Left lung (tissue), 10 donors: ENCODE measurements around the gene PDE10A. TPM values are rescaled to one million over a fixed set of nuclear protein-coding genes. Genes with fewer than 3 reads are reported as not detected.
A peak's percentile ranks its signal among the peaks of the same experiment; 100 is the strongest.

Experiments used
- ATAC-seq: fragments of 200-7000 bp; cut with Tn5 transposase; one replicate; pipeline ENCODE4 v1.9.1; 2020; ENCODE audit warnings: moderate library complexity
- DNase-seq, 4 donors: peaks; one replicate each; pipeline ENCODE4 v3.0.0-alpha.2; 2013 to 2020
- H3K27ac ChIP-seq, 2 donors: fragments of 200-600 bp; sonication (generic) in 1 of 2; one replicate each; pipeline versions ENCODE4 v1.5.0 to v1.8.0; 2020 to 2021
- H3K27me3 ChIP-seq, 2 donors: fragments of 200-600 bp; sonication (generic) in 1 of 2; one replicate each; pipeline versions ENCODE4 v1.5.0 to v1.8.0; 2020 to 2021
- H3K36me3 ChIP-seq, 2 donors: fragments of 200-600 bp; sonication (generic) in 1 of 2; one replicate each; pipeline versions ENCODE4 v1.5.0 to v1.8.0; 2020 to 2021
- H3K4me1 ChIP-seq, 2 donors: fragments of 200-600 bp; one replicate each; pipeline ENCODE4 v1.8.0; 2021
- H3K4me3 ChIP-seq, 2 donors: fragments of 200-600 bp; sonication (generic) in 1 of 2; one replicate each; pipeline versions ENCODE4 v1.5.0 to v1.8.0; 2020 to 2021; ENCODE audit warnings: mild to moderate bottlenecking in 1 of 2
- H3K9me3 ChIP-seq, 2 donors: fragments of 200-600 bp; sonication (generic) in 1 of 2; one replicate each; pipeline versions ENCODE4 v1.5.0 to v1.8.0; 2020 to 2021
- intact Hi-C, 2 donors: fragments of 100-400 bp; cut with DNase I; formaldehyde crosslinking; loops; one replicate each; pipeline versions ENCODE4 v1.11.2 to v1.14.2; 2022
- polyA plus RNA-seq, 6 donors: library from polyadenylated mRNA; unstranded; fragments of 120-200 nt; gene quantifications; one replicate each; pipeline ENCODE4 v1.2.1, GENCODE V29; 2013; ENCODE audit not compliant: insufficient read length in 6 of 6
- total RNA-seq, 2 donors: library from RNA; stranded (reverse); fragmentation: NEBNext Ultra II Directional; extraction: Animal tissue kit (Norgen Biotek cat#: 25700); gene quantifications; one replicate each; pipeline ENCODE4 v1.2.1, GENCODE V29; 2021
- TF ChIP-seq, protein P1 (sequence below), 2 donors: fragments of 200-600 bp; sonication (generic) in 1 of 2; IDR thresholded peaks; one replicate each; pipeline versions ENCODE4 v1.5.0 to v1.8.0; 2021; ENCODE audit warnings: antibody characterized with exemption in 2 of 2
- donor health status: DM: no; HTN: yes; CAD: no.
- donor health status: DM: no; HTN: no; CAD: no.

The PDE10A gene
- total and polyA plus RNA-seq, 8 donors = 1.3 to 10.0 (median 8.2) TPM

GRCh38 chr6:165545806-165546205 is 117.2 kb downstream of the PDE10A start:
- H3K27ac ChIP-seq = no peak overlapping the region
- ATAC-seq (no peak), DNase-seq (peak in 2 of 4 donors; percentile 61 to 77)
- H3K4me3 ChIP-seq = no peak overlapping the region
- H3K27me3 ChIP-seq = no peaks in the 10 kb centered on the region
- H3K9me3 ChIP-seq = no peaks in the 10 kb centered on the region
- TF ChIP-seq, protein P1, sequence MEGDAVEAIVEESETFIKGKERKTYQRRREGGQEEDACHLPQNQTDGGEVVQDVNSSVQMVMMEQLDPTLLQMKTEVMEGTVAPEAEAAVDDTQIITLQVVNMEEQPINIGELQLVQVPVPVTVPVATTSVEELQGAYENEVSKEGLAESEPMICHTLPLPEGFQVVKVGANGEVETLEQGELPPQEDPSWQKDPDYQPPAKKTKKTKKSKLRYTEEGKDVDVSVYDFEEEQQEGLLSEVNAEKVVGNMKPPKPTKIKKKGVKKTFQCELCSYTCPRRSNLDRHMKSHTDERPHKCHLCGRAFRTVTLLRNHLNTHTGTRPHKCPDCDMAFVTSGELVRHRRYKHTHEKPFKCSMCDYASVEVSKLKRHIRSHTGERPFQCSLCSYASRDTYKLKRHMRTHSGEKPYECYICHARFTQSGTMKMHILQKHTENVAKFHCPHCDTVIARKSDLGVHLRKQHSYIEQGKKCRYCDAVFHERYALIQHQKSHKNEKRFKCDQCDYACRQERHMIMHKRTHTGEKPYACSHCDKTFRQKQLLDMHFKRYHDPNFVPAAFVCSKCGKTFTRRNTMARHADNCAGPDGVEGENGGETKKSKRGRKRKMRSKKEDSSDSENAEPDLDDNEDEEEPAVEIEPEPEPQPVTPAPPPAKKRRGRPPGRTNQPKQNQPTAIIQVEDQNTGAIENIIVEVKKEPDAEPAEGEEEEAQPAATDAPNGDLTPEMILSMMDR (IDR thresholded peaks at IDR 0.05) = no peak
- intact Hi-C loops = no loop called here
- no peaks in the 10 kb centered on the region for H3K4me1 ChIP-seq
- no peaks in the 10 kb centered on the region for H3K36me3 ChIP-seq

- intact Hi-C loops = no loop called here
- Histone ChIP-seq H3K4me3 (no peak overlapping the region), H3K4me1 (no peaks in the 10 kb centered on the region), H3K36me3 (no peaks in the 10 kb centered on the region), H3K27ac (no peak overlapping the region), H3K9me3 (no peaks in the 10 kb centered on the region), H3K27me3 (no peaks in the 10 kb centered on the region)
- ATAC-seq (no peak), DNase-seq (no peak)
- TF ChIP-seq, protein P1 (IDR thresholded peaks at IDR 0.05) = no peak
Measured at GRCh38 chr6:165543781-165544180, 119.3 kb downstream of the PDE10A start.

- Histone ChIP-seq H3K27ac (no peak overlapping the region), H3K27me3 (no peaks in the 10 kb centered on the region), H3K36me3 (no peaks in the 10 kb centered on the region), H3K4me1 (no peaks in the 10 kb centered on the region), H3K9me3 (no peaks in the 10 kb centered on the region), H3K4me3 (no peak overlapping the region)
- intact Hi-C loops = no loop called here
- no peak for ATAC-seq
- DNase-seq = no peak
- TF ChIP-seq, protein P1 (IDR thresholded peaks at IDR 0.05) = no peak
Measured at GRCh38 chr6:165536911-165537310, 126.1 kb downstream of the PDE10A start.

- intact Hi-C loops = no loop called here
Measured at GRCh38 chr6:165519316-165519715, 143.7 kb downstream of the PDE10A start.

DNA sequence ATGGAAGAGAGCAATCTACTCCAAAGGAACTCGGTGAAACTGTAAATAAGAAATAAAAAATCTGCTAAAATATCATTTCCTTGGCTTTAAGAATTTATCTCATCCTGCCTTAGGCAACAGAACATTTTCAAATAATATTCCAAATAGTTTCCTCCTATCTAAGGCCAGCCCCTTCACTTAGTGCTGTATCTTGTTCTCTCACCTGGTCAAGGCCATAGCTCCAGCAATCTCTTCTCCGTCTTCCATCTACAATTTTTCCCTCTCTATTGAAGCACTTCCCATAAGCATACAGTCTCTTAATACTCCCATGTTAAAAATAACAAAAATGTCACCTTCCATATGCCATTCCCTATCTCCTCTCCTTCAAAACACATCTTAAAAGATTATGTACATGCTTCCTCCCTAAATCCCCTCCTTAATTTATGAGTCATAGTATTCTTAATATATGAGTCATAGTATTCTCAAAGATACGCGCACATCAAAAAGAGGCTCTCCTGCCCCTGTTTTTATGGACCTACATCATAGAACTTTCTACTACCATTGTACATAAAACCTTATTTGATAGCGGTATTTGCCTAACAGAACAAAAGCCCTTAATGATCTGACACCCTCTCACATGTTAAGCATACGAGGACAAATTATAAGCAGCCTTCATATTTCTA is 146.9 kb downstream of the PDE10A start:
- H3K4me1 ChIP-seq = no peaks in the 10 kb centered on the region
- H3K9me3 ChIP-seq = no peaks in the 10 kb centered on the region
- no peak for DNase-seq
- H3K27ac ChIP-seq = no peak overlapping the region
- H3K36me3 ChIP-seq = no peaks in the 10 kb centered on the region
- H3K4me3 ChIP-seq = no peak overlapping the region
- TF ChIP-seq, protein P1 (IDR thresholded peaks at IDR 0.05) = no peak
- H3K27me3 ChIP-seq = no peaks in the 10 kb centered on the region
- intact Hi-C loops = no loop called here
- no peak for ATAC-seq

More at GRCh38 chr6:165519316-165519715, 143.7 kb downstream of the PDE10A start:
- no peaks in the 10 kb centered on the region for H3K27me3 ChIP-seq
- no peaks in the 10 kb centered on the region for H3K9me3 ChIP-seq
- TF ChIP-seq, protein P1 (IDR thresholded peaks at IDR 0.05) = no peak
- no peaks in the 10 kb centered on the region for H3K36me3 ChIP-seq
- no peaks in the 10 kb centered on the region for H3K4me1 ChIP-seq
- H3K27ac ChIP-seq = no peak overlapping the region
- DNase-seq = no peak
- ATAC-seq = no peak
- no peak overlapping the region for H3K4me3 ChIP-seq
